A549 (cell line): ENCODE results near the gene PCGF1.

Source experiments
- CEBPB ChIP-seq, 2 experiments: fragments of >200 bp in 1 of 2; sonication (Bioruptor Twin) in 1 of 2; formaldehyde crosslinking in 1 of 2; IDR thresholded peaks; 2 replicates each; pipeline ENCODE4 v1.6.1; 2012 to 2016
- CHD4 ChIP-seq: fragments of 200-600 bp; sonication (generic); IDR thresholded peaks from 2 replicates; pipeline ENCODE4 v1.6.1; 2016; ENCODE audit warnings: antibody characterized with exemption, mild to moderate bottlenecking, borderline replicate concordance
- EP300 ChIP-seq, 2 experiments: fragments of >200 bp; sonication (Bioruptor Twin); formaldehyde crosslinking; IDR thresholded peaks; 2 replicates in 1 of 2; 3 replicates in 1 of 2; pipeline ENCODE4 v1.6.1; 2016 to 2017
- JUN ChIP-seq, 2 experiments: fragments of >200 bp; sonication (Bioruptor Twin); formaldehyde crosslinking; IDR thresholded peaks; 2 replicates in 1 of 2; 3 replicates in 1 of 2; pipeline ENCODE4 v1.6.1; 2016 to 2017
- KDM5A ChIP-seq: fragments of 200-600 bp; sonication (generic); IDR thresholded peaks from 2 replicates; pipeline ENCODE4 v1.6.1; 2016; ENCODE audit warnings: antibody characterized with exemption, mild to moderate bottlenecking
- MYC ChIP-seq: IDR thresholded peaks from 2 replicates; pipeline ENCODE4 v1.6.1; 2012; ENCODE audit warnings: mild to moderate bottlenecking, inconsistent platforms, low read length, improper control_type of control experiment, borderline replicate concordance
- NR3C1 ChIP-seq: fragments of >200 bp; sonication (Bioruptor Twin); formaldehyde crosslinking; IDR thresholded peaks from 3 replicates; pipeline ENCODE4 v1.6.1; 2017
- PHF8 ChIP-seq: fragments of 200-600 bp; sonication (generic); IDR thresholded peaks from 2 replicates; pipeline ENCODE4 v1.6.1; 2016; ENCODE audit warnings: low read depth, mild to moderate bottlenecking, antibody characterized with exemption, moderate library complexity, borderline replicate concordance
- POLR2A ChIP-seq: IDR thresholded peaks from 2 replicates; pipeline ENCODE4 v1.6.1; 2012; ENCODE audit warnings: mild to moderate bottlenecking, low read length
- RNF2 ChIP-seq: fragments of 200-600 bp; sonication (generic); IDR thresholded peaks from 2 replicates; pipeline ENCODE4 v1.6.1; 2016; ENCODE audit warnings: low read depth, mild to moderate bottlenecking, antibody characterized with exemption, moderate library complexity, borderline replicate concordance
- TP53 ChIP-seq: fragments of 250-450 bp; sonication (Bioruptor Pico); IDR thresholded peaks from 2 replicates; pipeline ENCODE4 v1.5.0; 2021; ENCODE audit warnings: mild to moderate bottlenecking, moderate library complexity
- TF ChIP-seq, protein P1 (sequence below): fragments of >200 bp; sonication (Bioruptor Twin); formaldehyde crosslinking; IDR thresholded peaks from 3 replicates; pipeline ENCODE4 v1.5.1; 2016
- TF ChIP-seq, protein P2 (sequence below): IDR thresholded peaks from 2 replicates; pipeline ENCODE4 v1.6.1; 2012

DNA sequence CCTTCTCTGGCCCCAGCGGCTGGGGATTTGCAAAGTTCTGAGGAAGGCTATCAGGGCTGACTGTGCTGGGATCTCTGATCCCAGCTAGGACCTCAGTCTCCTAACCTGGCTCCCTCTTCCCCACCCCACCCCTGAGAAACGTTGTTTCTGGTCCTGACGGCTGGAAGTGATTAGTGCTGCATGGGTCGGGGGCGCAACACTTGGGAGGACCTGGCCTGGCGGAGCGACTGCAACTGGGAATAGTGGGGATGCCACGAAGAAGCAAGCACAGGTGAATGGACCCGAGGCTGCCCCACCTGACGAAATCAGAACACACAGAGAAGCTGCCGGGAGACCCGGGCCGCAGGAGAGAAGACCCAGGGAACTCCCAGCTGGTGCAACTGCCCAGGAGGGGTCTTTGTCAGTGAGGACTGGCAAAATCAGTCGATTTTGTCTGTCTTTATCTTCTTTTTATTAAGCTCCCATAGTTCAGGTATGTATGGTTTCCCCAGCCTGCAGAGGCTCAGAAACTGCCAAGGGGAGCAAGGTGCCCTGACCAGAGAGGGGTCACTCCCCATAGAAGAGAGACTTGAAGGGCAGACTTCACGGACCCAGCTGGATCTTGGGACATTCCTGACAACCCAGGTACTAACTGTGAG is 7.4 kb downstream of the PCGF1 start:
- TF ChIP-seq PHF8 (no peak), EP300 (IDR thresholded peaks at IDR 0.05) (no peak), KDM5A (no peak), MYC (no peak), CEBPB (IDR thresholded peaks at IDR 0.05) (no peak), RNF2 (no peak), TP53 (no peak), POLR2A (no peak), JUN (IDR thresholded peaks at IDR 0.05) (no peak), CHD4 (no peak), NR3C1 (no peak)
- TF ChIP-seq, protein P1, sequence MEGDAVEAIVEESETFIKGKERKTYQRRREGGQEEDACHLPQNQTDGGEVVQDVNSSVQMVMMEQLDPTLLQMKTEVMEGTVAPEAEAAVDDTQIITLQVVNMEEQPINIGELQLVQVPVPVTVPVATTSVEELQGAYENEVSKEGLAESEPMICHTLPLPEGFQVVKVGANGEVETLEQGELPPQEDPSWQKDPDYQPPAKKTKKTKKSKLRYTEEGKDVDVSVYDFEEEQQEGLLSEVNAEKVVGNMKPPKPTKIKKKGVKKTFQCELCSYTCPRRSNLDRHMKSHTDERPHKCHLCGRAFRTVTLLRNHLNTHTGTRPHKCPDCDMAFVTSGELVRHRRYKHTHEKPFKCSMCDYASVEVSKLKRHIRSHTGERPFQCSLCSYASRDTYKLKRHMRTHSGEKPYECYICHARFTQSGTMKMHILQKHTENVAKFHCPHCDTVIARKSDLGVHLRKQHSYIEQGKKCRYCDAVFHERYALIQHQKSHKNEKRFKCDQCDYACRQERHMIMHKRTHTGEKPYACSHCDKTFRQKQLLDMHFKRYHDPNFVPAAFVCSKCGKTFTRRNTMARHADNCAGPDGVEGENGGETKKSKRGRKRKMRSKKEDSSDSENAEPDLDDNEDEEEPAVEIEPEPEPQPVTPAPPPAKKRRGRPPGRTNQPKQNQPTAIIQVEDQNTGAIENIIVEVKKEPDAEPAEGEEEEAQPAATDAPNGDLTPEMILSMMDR: no peak
- TF ChIP-seq, protein P2, sequence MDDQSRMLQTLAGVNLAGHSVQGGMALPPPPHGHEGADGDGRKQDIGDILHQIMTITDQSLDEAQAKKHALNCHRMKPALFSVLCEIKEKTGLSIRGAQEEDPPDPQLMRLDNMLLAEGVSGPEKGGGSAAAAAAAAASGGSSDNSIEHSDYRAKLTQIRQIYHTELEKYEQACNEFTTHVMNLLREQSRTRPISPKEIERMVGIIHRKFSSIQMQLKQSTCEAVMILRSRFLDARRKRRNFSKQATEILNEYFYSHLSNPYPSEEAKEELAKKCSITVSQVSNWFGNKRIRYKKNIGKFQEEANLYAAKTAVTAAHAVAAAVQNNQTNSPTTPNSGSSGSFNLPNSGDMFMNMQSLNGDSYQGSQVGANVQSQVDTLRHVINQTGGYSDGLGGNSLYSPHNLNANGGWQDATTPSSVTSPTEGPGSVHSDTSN: no peak
